Astrocyte (in vitro differentiated cells and primary cell): ENCODE results near the gene STK11IP. TPM values are rescaled to one million over a fixed set of nuclear protein-coding genes. Genes with fewer than 3 reads are reported as not detected.

Source experiments
- DNase-seq: peaks from one replicate; pipeline ENCODE4 v3.0.0-alpha.2; 2010; ENCODE audit warnings: low read depth
- FAIRE-seq: peaks from 2 replicates; lab custom pipeline; 2011; peaks lifted over from hg19 to GRCh38; lab: Jason Lieb, UNC
- H2AFZ ChIP-seq: 2 replicates; pipeline ENCODE4 v1.6.0; 2012; ENCODE audit warnings: low read depth, low read length, inconsistent platforms
- H3K27ac ChIP-seq: 2 replicates; pipeline ENCODE4 v1.5.1; 2011; ENCODE audit warnings: low read depth, low read length, inconsistent platforms
- H3K27me3 ChIP-seq: 2 replicates; pipeline ENCODE4 v1.6.0; 2011; ENCODE audit warnings: low read length, inconsistent platforms; ENCODE audit not compliant: insufficient read depth
- H3K36me3 ChIP-seq: 2 replicates; pipeline ENCODE4 v1.5.1; 2011; ENCODE audit warnings: low read length, inconsistent platforms; ENCODE audit not compliant: insufficient read depth
- H3K4me1 ChIP-seq: 2 replicates; pipeline ENCODE4 v1.5.1; 2011; ENCODE audit warnings: low read length, inconsistent platforms; ENCODE audit not compliant: insufficient read depth
- H3K4me2 ChIP-seq: 2 replicates; pipeline ENCODE4 v1.6.0; 2012; ENCODE audit warnings: low read length, inconsistent platforms
- H3K4me3 ChIP-seq: 2 replicates; pipeline ENCODE4 v1.5.1; 2011; ENCODE audit warnings: low read depth, mild to moderate bottlenecking, low read length, inconsistent platforms; ENCODE audit not compliant: insufficient read depth
- H3K79me2 ChIP-seq: 2 replicates; pipeline ENCODE4 v1.6.0; 2012; ENCODE audit warnings: mild to moderate bottlenecking, low read length, inconsistent platforms; ENCODE audit not compliant: insufficient read depth
- H3K9ac ChIP-seq: 2 replicates; pipeline ENCODE4 v1.6.0; 2012; ENCODE audit warnings: mild to moderate bottlenecking, low read length, inconsistent platforms
- H3K9me3 ChIP-seq: 2 replicates; pipeline ENCODE4 v1.5.1; 2012; ENCODE audit warnings: low read depth, mild to moderate bottlenecking, low read length, inconsistent platforms; ENCODE audit not compliant: insufficient read depth
- H4K20me1 ChIP-seq: 2 replicates; pipeline ENCODE4 v1.6.0; 2012; ENCODE audit warnings: low read length, inconsistent platforms; ENCODE audit not compliant: insufficient read depth
- H3K27ac Mint-ChIP-seq: one replicate; pipeline ENCODE4 v1.8.0; 2021; ENCODE audit warnings: mild to moderate bottlenecking, mixed read lengths; ENCODE audit not compliant: unreplicated experiment
- H3K27me3 Mint-ChIP-seq: one replicate; pipeline ENCODE4 v1.8.0; 2021; ENCODE audit warnings: low read depth, mixed read lengths; ENCODE audit not compliant: unreplicated experiment
- H3K36me3 Mint-ChIP-seq: one replicate; pipeline ENCODE4 v1.8.0; 2021; ENCODE audit warnings: low read depth, mixed read lengths; ENCODE audit not compliant: unreplicated experiment
- H3K4me1 Mint-ChIP-seq: one replicate; pipeline ENCODE4 v1.8.0; 2021; ENCODE audit warnings: low read depth, mixed read lengths; ENCODE audit not compliant: unreplicated experiment
- H3K4me3 Mint-ChIP-seq: one replicate; pipeline ENCODE4 v1.8.0; 2021; ENCODE audit warnings: mild to moderate bottlenecking, moderate library complexity, mixed read lengths; ENCODE audit not compliant: unreplicated experiment
- H3K9me3 Mint-ChIP-seq: one replicate; pipeline ENCODE4 v1.8.0; 2021; ENCODE audit warnings: mild to moderate bottlenecking, mixed read lengths; ENCODE audit not compliant: unreplicated experiment
- CTCF ChIP-seq: IDR thresholded peaks from 2 replicates; pipeline ENCODE4 v1.5.1; 2011; ENCODE audit warnings: low read depth, mild to moderate bottlenecking, inconsistent platforms, low read length, moderate library complexity; ENCODE audit not compliant: insufficient read depth
- EZH2 ChIP-seq: IDR thresholded peaks from 2 replicates; pipeline ENCODE4 v1.6.1; 2012; ENCODE audit warnings: mild to moderate bottlenecking, low read length, inconsistent platforms; ENCODE audit not compliant: insufficient read depth
- total RNA-seq: library from RNA; stranded (reverse); gene quantifications from 2 replicates; pipeline ENCODE4 v1.2.1, GENCODE V29; 2021

STK11IP gene
- total RNA-seq, 1 donor from 2014 or later, result 24.9 TPM

GRCh38 chr2:219663116-219663762 lies 65.6 kb downstream of the STK11IP start:
- no peak for DNase-seq
- H3K9me3 Mint-ChIP-seq, result peaks cover 3% of the 10 kb centered on the region
- Histone ChIP-seq H3K4me3 (no peak overlapping the region), H2AFZ (no peak overlapping the region), H4K20me1 (no peaks in the 10 kb centered on the region), H3K27ac (no peak overlapping the region), H3K4me2 (no peak overlapping the region), H3K36me3 (no peaks in the 10 kb centered on the region), H3K9ac (no peak overlapping the region), H3K4me1 (peaks cover 29% of the 10 kb centered on the region), H3K9me3 (no peaks in the 10 kb centered on the region), H3K79me2 (no peaks in the 10 kb centered on the region), H3K27me3 (no peaks in the 10 kb centered on the region)
- TF ChIP-seq CTCF (no peak), EZH2 (no peak)
- FAIRE-seq, result no peak
- H3K4me1 Mint-ChIP-seq, result peaks cover 31% of the 10 kb centered on the region
- H3K27ac Mint-ChIP-seq, result peak overlapping the region; percentile 88
- no peaks in the 10 kb centered on the region for H3K36me3 Mint-ChIP-seq
- H3K4me3 Mint-ChIP-seq, result no peak overlapping the region
- H3K27me3 Mint-ChIP-seq, result peaks cover 7% of the 10 kb centered on the region

DNA sequence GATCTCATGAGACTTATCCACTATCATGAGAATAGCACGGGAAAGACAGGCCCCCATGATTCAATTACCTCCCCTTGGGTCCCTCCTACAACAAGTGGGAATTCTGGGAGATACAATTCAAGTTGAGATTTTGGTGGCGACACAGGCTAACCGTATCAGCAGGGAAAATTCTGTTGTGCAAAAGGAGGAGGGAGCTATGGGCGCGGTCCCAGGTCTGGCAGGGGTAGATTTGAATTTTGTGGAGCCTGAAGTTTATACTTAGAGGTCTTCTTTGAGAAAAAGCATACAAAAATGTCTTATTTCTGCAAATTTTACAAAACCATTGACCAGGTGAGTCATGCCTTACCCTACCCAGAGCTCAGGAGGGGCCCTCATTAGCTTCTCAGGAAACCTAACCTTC lies 66.4 kb downstream of the STK11IP start:
- Histone ChIP-seq H3K9ac (no peak overlapping the region), H3K79me2 (no peaks in the 10 kb centered on the region), H4K20me1 (no peaks in the 10 kb centered on the region), H2AFZ (no peak overlapping the region), H3K36me3 (no peaks in the 10 kb centered on the region), H3K9me3 (no peaks in the 10 kb centered on the region), H3K4me2 (no peak overlapping the region), H3K27ac (no peak overlapping the region), H3K4me1 (peaks cover 21% of the 10 kb centered on the region), H3K27me3 (no peaks in the 10 kb centered on the region), H3K4me3 (no peak overlapping the region)
- Mint-ChIP-seq H3K27ac (no peak overlapping the region), H3K4me3 (no peak overlapping the region), H3K9me3 (peaks cover 3% of the 10 kb centered on the region), H3K36me3 (no peaks in the 10 kb centered on the region), H3K4me1 (peaks cover 26% of the 10 kb centered on the region), H3K27me3 (peaks cover 7% of the 10 kb centered on the region)
- FAIRE-seq, result no peak
- no peak for TF ChIP-seq EZH2
- TF ChIP-seq CTCF, result no peak
- DNase-seq, result no peak

DNA sequence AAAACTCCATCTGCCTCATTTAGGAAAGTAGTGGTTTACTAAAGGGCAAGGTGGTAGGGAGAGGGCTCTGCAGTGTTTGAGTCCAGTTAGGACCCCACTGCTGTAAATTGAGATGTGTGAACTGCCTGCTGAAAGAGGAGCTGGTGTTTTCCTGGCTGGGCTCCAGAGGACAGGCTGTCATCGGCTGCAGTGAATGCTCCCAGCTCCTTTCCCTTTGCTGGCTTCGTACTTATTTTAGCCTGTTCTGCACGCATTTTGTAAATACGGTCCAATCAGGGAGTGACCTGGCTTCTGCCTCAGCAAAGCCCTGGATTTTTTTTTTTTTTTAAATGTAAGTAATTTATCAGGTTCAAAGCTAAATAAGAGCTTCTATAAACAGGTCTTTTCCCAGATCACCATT lies 67.3 kb downstream of the STK11IP start:
- peaks cover 9% of the 10 kb centered on the region for H3K27me3 Mint-ChIP-seq
- H3K4me1 ChIP-seq, result peaks cover 20% of the 10 kb centered on the region
- FAIRE-seq (no peak), DNase-seq (peak; percentile 30)
- no peaks in the 10 kb centered on the region for H3K79me2 ChIP-seq
- H3K4me1 Mint-ChIP-seq, result peaks cover 26% of the 10 kb centered on the region
- H3K36me3 ChIP-seq, result no peaks in the 10 kb centered on the region
- H3K4me3 ChIP-seq, result no peak overlapping the region
- H3K36me3 Mint-ChIP-seq, result no peaks in the 10 kb centered on the region
- H3K27ac Mint-ChIP-seq, result no peak overlapping the region
- H3K9me3 ChIP-seq, result no peaks in the 10 kb centered on the region
- no peak overlapping the region for H3K4me2 ChIP-seq
- TF ChIP-seq CTCF (no peak), EZH2 (no peak)
- H3K9me3 Mint-ChIP-seq, result peaks cover 3% of the 10 kb centered on the region
- H3K27me3 ChIP-seq, result no peaks in the 10 kb centered on the region
- no peak overlapping the region for H3K4me3 Mint-ChIP-seq
- H4K20me1 ChIP-seq, result no peaks in the 10 kb centered on the region
- H3K27ac ChIP-seq, result no peak overlapping the region
- H2AFZ ChIP-seq, result no peak overlapping the region
- H3K9ac ChIP-seq, result no peak overlapping the region
